ENCODE results near the gene HMCES.

Gene HMCES

DNA sequence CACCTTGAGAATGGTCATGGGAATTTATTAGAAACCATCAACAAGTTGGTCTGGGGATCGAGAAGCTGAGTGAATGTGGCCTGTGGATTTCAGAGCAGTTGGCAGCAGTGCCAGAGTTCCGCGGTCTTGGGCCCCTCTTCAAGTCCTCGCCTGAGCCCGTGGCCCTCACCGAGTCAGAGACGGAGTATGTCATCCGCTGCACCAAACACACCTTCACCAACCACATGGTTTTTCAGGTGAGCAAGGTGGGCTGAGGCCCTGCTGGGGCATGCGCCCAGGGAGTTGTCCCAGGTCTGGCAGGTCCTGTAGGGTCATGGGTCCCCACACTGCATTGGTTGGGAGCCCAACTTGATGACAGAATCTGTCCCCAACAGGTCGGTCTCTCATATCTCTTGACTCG is 7.0 kb upstream of the HMCES start:
- TF ChIP-seq, protein P1, sequence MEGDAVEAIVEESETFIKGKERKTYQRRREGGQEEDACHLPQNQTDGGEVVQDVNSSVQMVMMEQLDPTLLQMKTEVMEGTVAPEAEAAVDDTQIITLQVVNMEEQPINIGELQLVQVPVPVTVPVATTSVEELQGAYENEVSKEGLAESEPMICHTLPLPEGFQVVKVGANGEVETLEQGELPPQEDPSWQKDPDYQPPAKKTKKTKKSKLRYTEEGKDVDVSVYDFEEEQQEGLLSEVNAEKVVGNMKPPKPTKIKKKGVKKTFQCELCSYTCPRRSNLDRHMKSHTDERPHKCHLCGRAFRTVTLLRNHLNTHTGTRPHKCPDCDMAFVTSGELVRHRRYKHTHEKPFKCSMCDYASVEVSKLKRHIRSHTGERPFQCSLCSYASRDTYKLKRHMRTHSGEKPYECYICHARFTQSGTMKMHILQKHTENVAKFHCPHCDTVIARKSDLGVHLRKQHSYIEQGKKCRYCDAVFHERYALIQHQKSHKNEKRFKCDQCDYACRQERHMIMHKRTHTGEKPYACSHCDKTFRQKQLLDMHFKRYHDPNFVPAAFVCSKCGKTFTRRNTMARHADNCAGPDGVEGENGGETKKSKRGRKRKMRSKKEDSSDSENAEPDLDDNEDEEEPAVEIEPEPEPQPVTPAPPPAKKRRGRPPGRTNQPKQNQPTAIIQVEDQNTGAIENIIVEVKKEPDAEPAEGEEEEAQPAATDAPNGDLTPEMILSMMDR (IDR thresholded peaks at IDR 0.05; ENCODE audit: low read depth, low read length): no peak
- Histone ChIP-seq H3K27me3 (ENCODE audit: insufficient read depth, low read depth, severe bottlenecking) (no peaks in the 10 kb centered on the region), H3K9me3 (ENCODE audit: severe bottlenecking) (no peaks in the 10 kb centered on the region), H3K27ac (no peak overlapping the region), H3K36me3 (peaks cover 86% of the 10 kb centered on the region), H3K4me3 (ENCODE audit: low read depth, low read length) (no peak overlapping the region)
- no peak for DNase-seq

DNA sequence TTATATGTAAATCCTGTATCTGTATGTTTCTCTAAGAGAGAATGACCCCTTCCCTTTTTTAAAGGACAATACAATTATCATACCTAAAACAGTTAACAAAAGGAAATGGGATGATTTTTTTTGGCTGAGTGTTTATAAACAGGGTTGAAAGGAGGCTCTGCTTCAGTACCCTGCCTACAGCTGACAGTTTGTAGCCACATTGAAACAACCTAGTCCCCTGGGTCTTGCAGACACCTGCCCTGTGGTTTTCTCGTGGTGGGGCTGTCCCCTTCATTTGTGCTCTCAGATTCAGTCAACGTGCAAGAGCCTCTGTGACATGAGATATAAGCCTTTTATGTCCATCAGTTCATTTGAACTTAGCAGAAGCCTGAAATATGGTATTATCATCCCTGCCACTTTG is 2.3 kb upstream of the HMCES start:
- Histone ChIP-seq H3K9me3 (ENCODE audit: severe bottlenecking) (no peaks in the 10 kb centered on the region), H3K4me3 (ENCODE audit: low read depth, low read length) (no peak overlapping the region), H3K27me3 (ENCODE audit: insufficient read depth, low read depth, severe bottlenecking) (no peaks in the 10 kb centered on the region), H3K27ac (no peak overlapping the region), H3K36me3 (peaks cover 61% of the 10 kb centered on the region)
- TF ChIP-seq, protein P1 (IDR thresholded peaks at IDR 0.05; ENCODE audit: low read depth, low read length): no peak
- DNase-seq: no peak

DNA sequence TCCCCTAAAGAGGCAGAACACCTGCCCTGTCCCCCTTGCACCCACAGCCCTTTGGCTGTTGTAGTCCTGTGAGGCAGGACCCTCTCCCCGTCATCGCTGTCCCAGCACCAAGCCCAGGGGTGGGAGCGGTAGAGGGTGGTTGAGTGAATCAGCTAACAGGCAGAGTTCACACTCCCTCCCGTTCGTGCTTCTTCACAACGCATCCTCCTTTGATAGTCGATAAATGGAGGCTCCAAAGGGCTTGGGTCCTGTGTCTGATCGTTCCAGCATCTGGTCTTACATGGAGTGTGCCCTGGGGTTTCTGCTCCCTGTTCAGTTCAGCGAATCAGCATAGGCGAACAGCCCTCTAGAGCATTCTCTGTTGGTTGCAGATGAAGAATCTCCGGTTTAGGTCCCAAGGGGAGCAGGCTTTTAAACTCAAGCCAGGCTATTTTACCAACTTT is 820 bp upstream of the HMCES start:
- Histone ChIP-seq H3K9me3 (ENCODE audit: severe bottlenecking) (no peaks in the 10 kb centered on the region), H3K27ac (peak overlapping the region; percentile 85), H3K27me3 (ENCODE audit: insufficient read depth, low read depth, severe bottlenecking) (no peaks in the 10 kb centered on the region), H3K36me3 (peaks cover 47% of the 10 kb centered on the region), H3K4me3 (ENCODE audit: low read depth, low read length) (peak overlapping the region; percentile 87; the same call in 1 of the 2 replicates)
- TF ChIP-seq, protein P1 (IDR thresholded peaks at IDR 0.05; ENCODE audit: low read depth, low read length): no peak
- DNase-seq: no peak

DNA sequence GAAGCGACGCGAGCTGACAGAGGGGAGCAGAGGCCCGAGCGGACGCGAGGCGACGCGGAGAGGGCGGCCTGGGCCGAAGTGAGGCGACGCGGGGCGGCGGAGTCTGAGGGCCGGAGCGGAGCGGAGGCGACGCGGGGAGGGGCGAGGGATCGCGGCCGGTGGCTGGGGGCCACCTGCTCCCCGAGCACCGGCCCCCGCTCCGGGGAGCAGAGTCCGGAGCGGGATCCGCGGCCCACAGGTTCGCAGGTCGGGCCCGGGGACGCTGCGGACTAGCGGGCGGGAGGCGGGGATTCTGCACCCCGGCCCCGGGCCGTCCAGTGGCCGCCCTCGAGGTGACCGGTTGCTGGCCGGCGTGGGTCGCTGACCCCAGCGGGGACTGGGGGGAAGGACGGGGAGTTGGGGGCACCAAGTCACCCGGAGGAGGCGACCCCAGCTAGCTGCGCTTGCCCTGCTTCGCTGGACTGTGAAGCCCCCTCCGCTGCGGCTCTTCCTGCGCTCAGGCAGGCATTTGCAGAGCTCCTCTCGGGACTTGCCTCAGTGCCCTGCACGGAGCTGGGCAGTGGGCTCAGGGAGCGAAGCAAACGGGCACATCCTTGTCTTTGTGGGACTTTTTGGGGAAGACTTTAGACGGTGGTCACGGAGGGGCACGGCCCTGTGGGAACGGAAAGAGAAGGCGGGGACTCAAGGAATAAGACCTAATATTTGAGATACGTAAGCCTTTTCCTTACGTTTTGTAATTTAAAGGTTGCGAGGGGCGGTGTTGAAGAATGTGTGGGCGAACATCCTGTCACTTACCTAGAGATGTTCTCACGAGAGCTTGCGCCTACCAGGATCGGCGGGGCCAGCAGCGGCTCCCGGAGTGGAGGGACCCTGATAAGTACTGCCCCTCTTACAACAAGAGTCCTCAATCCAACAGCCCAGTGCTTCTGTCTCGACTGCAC is 566 bp downstream of the HMCES start:
- H3K36me3 ChIP-seq: peaks cover 40% of the 10 kb centered on the region
- no peaks in the 10 kb centered on the region for H3K9me3 ChIP-seq (ENCODE audit: severe bottlenecking)
- H3K27ac ChIP-seq: peak overlapping the region; percentile 85
- H3K27me3 ChIP-seq (ENCODE audit: insufficient read depth, low read depth, severe bottlenecking): no peaks in the 10 kb centered on the region
- DNase-seq: peak; percentile 16
- H3K4me3 ChIP-seq (ENCODE audit: low read depth, low read length): peak overlapping the region; percentile 87
- TF ChIP-seq, protein P1 (IDR thresholded peaks at IDR 0.05; ENCODE audit: low read depth, low read length): no peak

DNA sequence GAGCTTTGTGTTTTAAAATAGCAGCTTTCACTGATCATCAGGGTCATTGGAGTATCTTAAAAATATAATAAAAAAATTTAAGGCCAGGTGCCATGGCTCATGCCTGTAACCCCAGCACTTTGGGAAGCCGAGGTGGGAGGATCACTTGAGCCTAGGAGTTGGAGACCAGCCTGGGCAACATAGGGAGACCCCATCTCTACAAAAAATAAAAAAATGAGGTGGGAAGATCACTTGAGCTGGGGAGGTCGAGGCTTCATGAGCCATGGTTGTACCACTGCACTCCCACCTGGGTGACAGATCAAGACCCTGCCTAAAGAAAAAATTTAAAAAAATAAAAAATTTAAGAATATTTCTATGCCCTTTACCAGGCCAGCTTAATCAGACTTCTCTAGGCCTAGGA is 1.5 kb downstream of the HMCES start:
- Histone ChIP-seq H3K36me3 (peaks cover 31% of the 10 kb centered on the region), H3K9me3 (ENCODE audit: severe bottlenecking) (no peaks in the 10 kb centered on the region), H3K4me3 (ENCODE audit: low read depth, low read length) (peak overlapping the region; percentile 87)

More for the DNA sequence above, 1.5 kb downstream of the HMCES start:
- no peak for DNase-seq
- H3K27me3 ChIP-seq (ENCODE audit: insufficient read depth, low read depth, severe bottlenecking): no peaks in the 10 kb centered on the region
- no peak overlapping the region for H3K27ac ChIP-seq
- TF ChIP-seq, protein P1 (IDR thresholded peaks at IDR 0.05; ENCODE audit: low read depth, low read length): no peak
